Esophagus muscularis mucosa (tissue), 4 donors: ENCODE data around the gene MAP6. TPM values are rescaled to one million over a fixed set of nuclear protein-coding genes. Genes with fewer than 3 reads are reported as not detected.

Experiments used
- DNase-seq: peaks from one replicate; pipeline ENCODE4 v3.0.0-alpha.2; 2017; ENCODE audit errors: extremely low spot score
- H3K27ac ChIP-seq, 4 donors: fragments of 200-600 bp; sonication (generic); replicated peaks in 1 of 4; 1 replicate in 3 of 4; 2 replicates in 1 of 4; pipeline ENCODE4 v1.5.1; 2016 to 2019; ENCODE audit warnings: mild to moderate bottlenecking in 1 of 4
- H3K27me3 ChIP-seq, 4 donors: fragments of 200-600 bp; sonication (generic); one replicate each; pipeline versions ENCODE4 v1.5.1 to v1.6.0; 2016 to 2019
- H3K36me3 ChIP-seq, 4 donors: fragments of 200-600 bp; sonication (generic); one replicate each; pipeline ENCODE4 v1.5.1; 2016 to 2019
- H3K4me1 ChIP-seq, 4 donors: fragments of 200-600 bp; sonication (generic); one replicate each; pipeline ENCODE4 v1.5.1; 2016 to 2019
- H3K4me3 ChIP-seq, 4 donors: fragments of 200-600 bp; sonication (generic); 1 replicate in 2 of 4; 2 replicates in 2 of 4; pipeline ENCODE4 v1.5.1; 2016 to 2019; ENCODE audit warnings: mild to moderate bottlenecking in 4 of 4, moderate library complexity in 1 of 4
- H3K9me3 ChIP-seq, 4 donors: fragments of 200-600 bp; sonication (generic); 1 replicate in 3 of 4; 2 replicates in 1 of 4; pipeline ENCODE4 v1.5.1; 2016 to 2019
- CTCF ChIP-seq, 3 experiments: fragments of 200-600 bp in 2 of 3; fragments of 450-650 bp in 1 of 3; sonication (generic) in 2 of 3; IDR thresholded peaks; one replicate each; pipeline ENCODE4 v1.5.1; 2017 to 2019; ENCODE audit warnings: antibody characterized with exemption in 3 of 3, mild to moderate bottlenecking in 2 of 3, moderate library complexity in 1 of 3
- EP300 ChIP-seq: sonication (generic); formaldehyde crosslinking; IDR thresholded peaks from one replicate; pipeline ENCODE4 v1.6.1; 2017; ENCODE audit warnings: antibody characterized with exemption
- POLR2A ChIP-seq: fragments of 450-650 bp; IDR thresholded peaks from one replicate; pipeline ENCODE4 v1.6.1; 2017; ENCODE audit warnings: antibody characterized with exemption, moderate library complexity, mild to moderate bottlenecking, low read depth
- POLR2AphosphoS5 ChIP-seq, 2 donors: sonication (generic); formaldehyde crosslinking; IDR thresholded peaks; one replicate each; pipeline ENCODE4 v1.6.1; 2017; ENCODE audit warnings: antibody characterized with exemption in 2 of 2
- WGBS: methylation state at CpG from one replicate; pipeline ENCODE4 v1.1.5; 2018; 5-methylcytosine and 5-hydroxymethylcytosine counted together
- intact Hi-C: fragments of 100-400 bp; cut with DNase I; formaldehyde crosslinking; loops from one replicate; pipeline ENCODE4 v1.15.1; 2023
- total RNA-seq, 4 donors: library from RNA; depleted of rRNA; stranded (reverse); fragments of >200 nt; gene quantifications; one replicate each; pipeline versions ENCODE4 v1.1.0 to v1.2.1, GENCODE V29; 2016

The MAP6 gene
- total RNA-seq, 4 donors from 2014 or later, result 20.7 to 43.8 (median 30.5) TPM

- Histone ChIP-seq H3K4me1 (peaks cover 4 to 42% (median 35%) of the 10 kb centered on the region in 4 donors), H3K27ac (peak overlapping the region in 2 of 4 donors; percentile 31 to 33), H3K9me3 (no peaks in the 10 kb centered on the region), H3K36me3 (no peaks in the 10 kb centered on the region), H3K4me3 (no peak overlapping the region), H3K27me3 (no peaks in the 10 kb centered on the region)
- DNase-seq, result no peak
- WGBS, result 92% methylated on average over 2 of the region's 2 CpGs
- no peak for TF ChIP-seq EP300
- no peak for TF ChIP-seq POLR2A
- peak in 1 of 2 donors; percentile 34 for TF ChIP-seq POLR2AphosphoS5 (IDR thresholded peaks at IDR 0.05)
- no peak for TF ChIP-seq CTCF (IDR thresholded peaks at IDR 0.05)
- intact Hi-C loops, result no loop called here
Measured at GRCh38 chr11:75642402-75643113, 26.3 kb downstream of the MAP6 start.

- intact Hi-C loops, result no loop called here
- DNase-seq, result peak; percentile 91
- 3% methylated on average over 3 of the region's 4 CpGs for WGBS
- Histone ChIP-seq H3K36me3 (no peaks in the 10 kb centered on the region), H3K4me1 (peaks cover 16 to 62% (median 50%) of the 10 kb centered on the region in 4 donors), H3K27me3 (no peaks in the 10 kb centered on the region), H3K9me3 (no peaks in the 10 kb centered on the region), H3K27ac (peak overlapping the region in 3 of 4 donors; percentile 10 to 46 (median 11)), H3K4me3 (peak overlapping the region in 1 of 4 donors; percentile 11)
- TF ChIP-seq CTCF (IDR thresholded peaks at IDR 0.05) (no peak), POLR2AphosphoS5 (IDR thresholded peaks at IDR 0.05) (peak in 1 of 2 donors; percentile 44)
Measured at GRCh38 chr11:75639762-75640181, 29.1 kb downstream of the MAP6 start.

- intact Hi-C loops, result no loop called here
- 100% methylated on average over 1 of the region's 1 CpG for WGBS
- Histone ChIP-seq H3K4me3 (no peak overlapping the region), H3K27ac (no peak overlapping the region), H3K36me3 (no peaks in the 10 kb centered on the region), H3K9me3 (no peaks in the 10 kb centered on the region), H3K4me1 (peaks cover 16 to 64% (median 59%) of the 10 kb centered on the region in 4 donors), H3K27me3 (no peaks in the 10 kb centered on the region)
- no peak for TF ChIP-seq EP300
- no peak for TF ChIP-seq POLR2AphosphoS5 (IDR thresholded peaks at IDR 0.05)
- TF ChIP-seq CTCF (IDR thresholded peaks at IDR 0.05), result no peak
- no peak for TF ChIP-seq POLR2A
- no peak for DNase-seq
Measured at GRCh38 chr11:75637998-75638397, 30.8 kb downstream of the MAP6 start.

GRCh38 chr11:75635066-75635862 is 33.6 kb downstream of the MAP6 start:
- Histone ChIP-seq H3K36me3 (no peaks in the 10 kb centered on the region), H3K9me3 (no peaks in the 10 kb centered on the region), H3K4me1 (peaks cover 16 to 56% (median 48%) of the 10 kb centered on the region in 4 donors), H3K27me3 (no peaks in the 10 kb centered on the region), H3K4me3 (peak overlapping the region in 3 of 4 donors; percentile 3 to 20 (median 15)), H3K27ac (peak overlapping the region; percentile 70 to 81 (median 74))
- DNase-seq, result peak; percentile 87
- intact Hi-C loops, result no loop called here
- TF ChIP-seq POLR2AphosphoS5 (IDR thresholded peaks at IDR 0.05), result peak in 1 of 2 donors; percentile 5
- TF ChIP-seq CTCF (IDR thresholded peaks at IDR 0.05), result no peak
- WGBS, result 29% methylated on average over 16 of the region's 16 CpGs
